NCI-H2196 (cell line): ENCODE results near the gene RRP15.

ENCODE experiments used
- DNase-seq: peaks from one replicate; lab custom pipeline; 2025; ENCODE audit not compliant: unreplicated experiment; lab: John Stamatoyannopoulos, UW

The RRP15 gene

GRCh38 chr1:218383681-218384080 is 98.6 kb downstream of the RRP15 start:
- DNase-seq, result no peak

- DNase-seq, result no peak
Measured at GRCh38 chr1:218384581-218384993, 99.5 kb downstream of the RRP15 start.
